ENCODE data around the gene SLC6A1.

SLC6A1 gene

GRCh38 chr3:10956986-10957385 is 35.6 kb upstream of the SLC6A1 start:
- no peak overlapping the region for H3K4me3 ChIP-seq (ENCODE audit: low read depth, low read length)
- TF ChIP-seq CTCF (IDR thresholded peaks at IDR 0.05; ENCODE audit: low read depth, low read length), result no peak

GRCh38 chr3:10957976-10958749 is 34.4 kb upstream of the SLC6A1 start:
- no peak for TF ChIP-seq CTCF (IDR thresholded peaks at IDR 0.05; ENCODE audit: low read depth, low read length)
- H3K4me3 ChIP-seq (ENCODE audit: low read depth, low read length), result no peak overlapping the region

GRCh38 chr3:10960255-10960654 is 32.3 kb upstream of the SLC6A1 start:
- no peak for TF ChIP-seq CTCF (IDR thresholded peaks at IDR 0.05; ENCODE audit: low read depth, low read length)
- H3K4me3 ChIP-seq (ENCODE audit: low read depth, low read length), result no peak overlapping the region

- no peak for TF ChIP-seq CTCF (IDR thresholded peaks at IDR 0.05; ENCODE audit: low read depth, low read length)
- H3K4me3 ChIP-seq (ENCODE audit: low read depth, low read length), result no peak overlapping the region
Observed at GRCh38 chr3:10961921-10962320, 30.6 kb upstream of the SLC6A1 start.

GRCh38 chr3:10962481-10963036 is 30.0 kb upstream of the SLC6A1 start:
- no peak overlapping the region for H3K4me3 ChIP-seq (ENCODE audit: low read depth, low read length)
- TF ChIP-seq CTCF (IDR thresholded peaks at IDR 0.05; ENCODE audit: low read depth, low read length), result no peak

GRCh38 chr3:10964537-10965167 is 27.9 kb upstream of the SLC6A1 start:
- H3K4me3 ChIP-seq (ENCODE audit: low read depth, low read length), result no peak overlapping the region
- TF ChIP-seq CTCF (IDR thresholded peaks at IDR 0.05; ENCODE audit: low read depth, low read length), result no peak

- no peak for TF ChIP-seq CTCF (IDR thresholded peaks at IDR 0.05; ENCODE audit: low read depth, low read length)
Observed at GRCh38 chr3:10968401-10968800, 24.1 kb upstream of the SLC6A1 start.

More at GRCh38 chr3:10968401-10968800, 24.1 kb upstream of the SLC6A1 start:
- no peak overlapping the region for H3K4me3 ChIP-seq (ENCODE audit: low read depth, low read length)
